ENCODE measurements around the gene GLO1. TPM values are rescaled to one million over a fixed set of nuclear protein-coding genes. Genes with fewer than 3 reads are reported as not detected.

Gene GLO1
- total and polyA plus RNA-seq, 2 donors (not counting 1 experiment from before 2014, with no cell fraction given): 18.5 to 31.6 TPM

DNA sequence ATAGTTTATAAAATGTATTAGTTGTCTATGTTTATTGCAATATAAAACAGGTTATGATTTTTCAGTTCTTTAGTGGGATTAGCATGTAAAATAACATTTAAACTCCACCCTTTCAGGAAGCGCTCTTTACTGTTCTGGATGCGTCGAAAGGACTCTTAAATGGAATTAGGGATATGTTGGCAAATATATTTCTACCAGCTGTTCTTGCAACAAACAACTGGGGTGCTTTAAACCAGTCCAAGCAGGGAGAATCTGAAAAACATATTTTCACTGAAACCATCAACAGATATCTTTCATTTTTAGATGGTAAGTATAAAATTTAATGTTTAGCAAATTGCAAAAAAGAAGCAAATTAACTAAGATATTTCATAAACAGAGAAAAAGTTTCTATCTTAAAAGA lies 34.0 kb upstream of the GLO1 start:
- no peaks in the 10 kb centered on the region for H3K79me2 ChIP-seq (ENCODE audit: control insufficient read depth, insufficient read depth, low read length)
- peaks cover 0 to 4% (median 0%) of the 10 kb centered on the region in 4 experiments for H3K27me3 ChIP-seq (replicated peaks in 1 of 4; ENCODE audit: control extremely low read depth in 1 of 4, control insufficient read depth in 3 of 4, insufficient read depth in 4 of 4, low read length in 3 of 4)
- ATAC-seq (ENCODE audit: low read depth) (no peak), DNase-seq (no peak)
- no CpG with 5 or more reads among the region's 3 CpGs for WGBS (ENCODE audit: insufficient coverage)
- intact Hi-C loops (cut with micrococcal nuclease): no loop called here
- Mint-ChIP-seq H3K27me3 (peaks cover 28% of the 10 kb centered on the region), H3K4me3 (no peak overlapping the region), H3K4me1 (no peaks in the 10 kb centered on the region), H3K9me3 (ENCODE audit: insufficient read depth) (peaks cover 3% of the 10 kb centered on the region), H3K27ac (no peak overlapping the region)
- H3K4me3 ChIP-seq (ENCODE audit: control extremely low read depth in 1 of 5, extremely low read depth in 1 of 5, insufficient read depth in 1 of 5, low read depth in 2 of 5, low read length in 4 of 5): no peak overlapping the region
- H3K36me3 ChIP-seq (replicated peaks in 1 of 2; ENCODE audit: control extremely low read depth in 1 of 2, control insufficient read depth in 1 of 2, extremely low read depth in 1 of 2, insufficient read depth in 2 of 2, low read length in 1 of 2): no peaks in the 10 kb centered on the region
- ChIA-PET POLR2A (no interaction called here), CTCF (no interaction called here)
- no peak overlapping the region for H2AFZ ChIP-seq (ENCODE audit: insufficient read depth, low read depth, low read length, poor library complexity, severe bottlenecking)
- no peaks in the 10 kb centered on the region for H4K20me1 ChIP-seq (ENCODE audit: control insufficient read depth, insufficient read depth, low read length, poor library complexity, severe bottlenecking)
- H3K9ac ChIP-seq (ENCODE audit: low read length): no peak overlapping the region
- TF ChIP-seq EZH2 (IDR thresholded peaks at IDR 0.05; ENCODE audit: borderline replicate concordance, insufficient read depth, low read depth, low read length, poor library complexity, severe bottlenecking): no peak
- TF ChIP-seq, protein P1, sequence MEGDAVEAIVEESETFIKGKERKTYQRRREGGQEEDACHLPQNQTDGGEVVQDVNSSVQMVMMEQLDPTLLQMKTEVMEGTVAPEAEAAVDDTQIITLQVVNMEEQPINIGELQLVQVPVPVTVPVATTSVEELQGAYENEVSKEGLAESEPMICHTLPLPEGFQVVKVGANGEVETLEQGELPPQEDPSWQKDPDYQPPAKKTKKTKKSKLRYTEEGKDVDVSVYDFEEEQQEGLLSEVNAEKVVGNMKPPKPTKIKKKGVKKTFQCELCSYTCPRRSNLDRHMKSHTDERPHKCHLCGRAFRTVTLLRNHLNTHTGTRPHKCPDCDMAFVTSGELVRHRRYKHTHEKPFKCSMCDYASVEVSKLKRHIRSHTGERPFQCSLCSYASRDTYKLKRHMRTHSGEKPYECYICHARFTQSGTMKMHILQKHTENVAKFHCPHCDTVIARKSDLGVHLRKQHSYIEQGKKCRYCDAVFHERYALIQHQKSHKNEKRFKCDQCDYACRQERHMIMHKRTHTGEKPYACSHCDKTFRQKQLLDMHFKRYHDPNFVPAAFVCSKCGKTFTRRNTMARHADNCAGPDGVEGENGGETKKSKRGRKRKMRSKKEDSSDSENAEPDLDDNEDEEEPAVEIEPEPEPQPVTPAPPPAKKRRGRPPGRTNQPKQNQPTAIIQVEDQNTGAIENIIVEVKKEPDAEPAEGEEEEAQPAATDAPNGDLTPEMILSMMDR (IDR thresholded peaks at IDR 0.05): no peak
- H3K4me2 ChIP-seq (replicated peaks; ENCODE audit: low read depth, low read length, poor library complexity, severe bottlenecking): no peak overlapping the region
- H3K4me1 ChIP-seq (ENCODE audit: control insufficient read depth in 2 of 2, insufficient read depth in 2 of 2, low read length in 2 of 2): no peaks in the 10 kb centered on the region
- no peak overlapping the region for H3K27ac ChIP-seq (ENCODE audit: low read length in 2 of 2)
- peaks cover 0 to 5% (median 4%) of the 10 kb centered on the region in 3 donors for H3K9me3 ChIP-seq (ENCODE audit: control extremely low read depth in 1 of 3, control insufficient read depth in 2 of 3, insufficient read depth in 1 of 3, low read length in 2 of 3)

DNA sequence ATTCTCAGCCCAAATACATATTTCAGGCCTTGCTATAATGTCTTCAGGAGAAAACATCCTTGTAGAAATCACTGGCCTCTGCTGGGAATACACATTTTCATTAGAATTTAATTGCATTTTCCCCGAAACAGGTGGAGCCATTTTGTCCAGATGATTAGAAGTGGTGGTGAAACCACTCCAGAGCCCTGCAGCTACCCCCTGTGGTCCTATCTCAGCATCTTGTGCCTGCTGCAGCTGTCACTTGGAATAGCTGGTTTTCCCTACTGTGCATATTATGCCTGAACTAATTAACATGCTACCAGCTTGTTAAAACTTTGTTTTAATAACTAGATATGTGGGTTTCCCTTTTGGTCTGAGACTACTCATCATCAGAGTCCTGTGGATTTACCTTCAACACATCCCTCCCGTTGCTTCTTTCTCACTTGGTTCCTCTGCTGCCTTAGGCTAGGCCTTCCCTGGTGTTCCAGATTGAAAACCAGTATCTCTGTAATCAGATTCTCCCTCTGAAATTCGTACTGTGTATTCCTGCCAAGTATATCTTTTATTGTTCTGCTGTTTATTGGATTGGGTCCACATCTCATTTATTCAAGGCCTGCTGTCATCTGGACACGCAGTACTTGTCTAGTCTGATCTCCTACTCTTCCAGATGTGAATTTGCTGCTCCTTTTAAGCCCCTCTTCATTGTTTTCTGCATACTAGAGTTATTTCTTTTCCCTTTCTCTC lies 27.4 kb upstream of the GLO1 start:
- WGBS (ENCODE audit: insufficient coverage): 83% methylated on average over 1 of the region's 4 CpGs
- Mint-ChIP-seq H3K27ac (no peak overlapping the region), H3K4me3 (no peak overlapping the region), H3K27me3 (peaks cover 9% of the 10 kb centered on the region), H3K4me1 (no peaks in the 10 kb centered on the region), H3K9me3 (ENCODE audit: insufficient read depth) (peaks cover under 1% of the 10 kb centered on the region)
- CTCF ChIA-PET: no interaction called here
- H3K27ac ChIP-seq (ENCODE audit: low read length in 2 of 2): no peak overlapping the region
- no peak overlapping the region for H3K4me2 ChIP-seq (replicated peaks; ENCODE audit: low read depth, low read length, poor library complexity, severe bottlenecking)
- no peaks in the 10 kb centered on the region for H3K4me1 ChIP-seq (ENCODE audit: control insufficient read depth in 2 of 2, insufficient read depth in 2 of 2, low read length in 2 of 2)
- no peak overlapping the region for H2AFZ ChIP-seq (ENCODE audit: insufficient read depth, low read depth, low read length, poor library complexity, severe bottlenecking)
- no peaks in the 10 kb centered on the region for H3K79me2 ChIP-seq (ENCODE audit: control insufficient read depth, insufficient read depth, low read length)
- POLR2A ChIA-PET: no interaction called here
- H4K20me1 ChIP-seq (ENCODE audit: control insufficient read depth, insufficient read depth, low read length, poor library complexity, severe bottlenecking): no peaks in the 10 kb centered on the region
- intact Hi-C loops (cut with micrococcal nuclease): no loop called here
- no peak for DNase-seq
- ATAC-seq (ENCODE audit: low read depth): no peak
- H3K36me3 ChIP-seq (replicated peaks in 1 of 2; ENCODE audit: control extremely low read depth in 1 of 2, control insufficient read depth in 1 of 2, extremely low read depth in 1 of 2, insufficient read depth in 2 of 2, low read length in 1 of 2): no peaks in the 10 kb centered on the region
- H3K4me3 ChIP-seq (ENCODE audit: control extremely low read depth in 1 of 5, extremely low read depth in 1 of 5, insufficient read depth in 1 of 5, low read depth in 2 of 5, low read length in 4 of 5): no peak overlapping the region
- TF ChIP-seq, protein P1 (IDR thresholded peaks at IDR 0.05): no peak
- no peak for TF ChIP-seq EZH2 (IDR thresholded peaks at IDR 0.05; ENCODE audit: borderline replicate concordance, insufficient read depth, low read depth, low read length, poor library complexity, severe bottlenecking)
- peaks cover 0 to 2% (median 0%) of the 10 kb centered on the region in 3 donors for H3K9me3 ChIP-seq (ENCODE audit: control extremely low read depth in 1 of 3, control insufficient read depth in 2 of 3, insufficient read depth in 1 of 3, low read length in 2 of 3)
- no peaks in the 10 kb centered on the region for H3K27me3 ChIP-seq (replicated peaks in 1 of 4; ENCODE audit: control extremely low read depth in 1 of 4, control insufficient read depth in 3 of 4, insufficient read depth in 4 of 4, low read length in 3 of 4)
- H3K9ac ChIP-seq (ENCODE audit: low read length): no peak overlapping the region

All from B cell (primary cell).